HCT116 (cell line): ENCODE data around the gene FBXL15. TPM values are rescaled to one million over a fixed set of nuclear protein-coding genes. Genes with fewer than 3 reads are reported as not detected.
A peak's percentile ranks its signal among the peaks of the same experiment; 100 is the strongest.

ENCODE experiments used
- ATAC-seq: fragments of 200-7000 bp; cut with Tn5 transposase; 2 replicates; pipeline ENCODE4 v1.9.1; 2020; ENCODE audit warnings: mild to moderate bottlenecking, moderate library complexity
- BruUV-seq: library from RNA; stranded (reverse); fragments of 400-500 nt; replicated peaks from 2 replicates; lab custom pipeline; 2021; lab: Mats Ljungman, UMichigan
- CTCF ChIA-PET: fragments of 300-600 bp; sonication (Branson Sonifier 250); formaldehyde crosslinking; loops from one replicate; lab custom pipeline; 2021; ENCODE audit warnings: antibody characterized with exemption; lab: Charles Lee
- POLR2A ChIA-PET: fragments of 300-600, 350-600 bp; sonication (Branson Sonifier 250); formaldehyde crosslinking; loops from one replicate; lab custom pipeline; 2021; ENCODE audit warnings: antibody characterized with exemption; lab: Charles Lee
- RAD21 ChIA-PET, 2 experiments: fragments of 300-600 bp; sonication (Branson Sonifier 250); formaldehyde crosslinking; loops; one replicate each; lab custom pipeline; 2023; ENCODE audit warnings: low total read pairs in 2 of 2; ENCODE audit not compliant: uncharacterized antibody in 2 of 2, unreplicated experiment in 2 of 2, low non-redundant PET in 1 of 2; lab: Charles Lee
- DNase-seq: peaks from one replicate; pipeline ENCODE4 v3.0.0-alpha.2; 2010; ENCODE audit warnings: low read depth, low spot score
- H2AFZ ChIP-seq: fragments of 200-600 bp; shearing (Covaris generic), sonication (generic); 2 replicates; pipeline ENCODE4 v1.6.1; 2017; ENCODE audit warnings: low read depth, mixed run types, mixed read lengths, antibody characterized with exemption, low read length; ENCODE audit not compliant: poor library complexity, severe bottlenecking
- H3K27ac ChIP-seq: 2 replicates; pipeline ENCODE4 v1.5.1; 2012; ENCODE audit warnings: low read depth, low read length
- H3K27me3 ChIP-seq: fragments of 200-600 bp; sonication (generic); 2 replicates; pipeline ENCODE4 v1.6.1; 2016; ENCODE audit warnings: mixed run types, low read length, mixed read lengths; ENCODE audit not compliant: insufficient read depth
- H3K36me3 ChIP-seq, 2 experiments: fragments of 200-500 bp in 1 of 2; fragments of 200-600 bp in 1 of 2; sonication (Bioruptor generic) in 1 of 2; sonication (generic) in 1 of 2; 2 replicates each; pipeline versions ENCODE4 v1.5.1 to v1.6.1; 2014 to 2016; ENCODE audit warnings: low read length in 2 of 2, inconsistent platforms in 1 of 2, mixed read lengths in 1 of 2, mixed run types in 1 of 2; ENCODE audit not compliant: insufficient read depth in 2 of 2, control insufficient read depth in 1 of 2
- H3K4me1 ChIP-seq, 2 experiments: fragments of 200-600 bp in 1 of 2; sonication (generic) in 1 of 2; 2 replicates each; pipeline versions ENCODE4 v1.5.1 to v1.6.1; 2012 to 2017; ENCODE audit warnings: low read length in 2 of 2, inconsistent platforms in 1 of 2, mild to moderate bottlenecking in 1 of 2, mixed read lengths in 1 of 2, mixed run types in 1 of 2, moderate library complexity in 1 of 2; ENCODE audit not compliant: insufficient read depth in 2 of 2, control insufficient read depth in 1 of 2
- H3K4me2 ChIP-seq: fragments of 200-600 bp; sonication (generic); 2 replicates; pipeline ENCODE4 v1.6.1; 2017; ENCODE audit warnings: mixed run types, low read length, mixed read lengths
- H3K4me3 ChIP-seq, 2 experiments: fragments of 200-600 bp in 1 of 2; sonication (generic) in 1 of 2; replicated peaks in 1 of 2; 2 replicates each; pipeline ENCODE4 v1.5.1; 2011 to 2016; ENCODE audit warnings: low read length in 2 of 2, control low read depth in 1 of 2, low read depth in 1 of 2, mild to moderate bottlenecking in 1 of 2, mixed read lengths in 1 of 2, mixed run types in 1 of 2
- H3K79me2 ChIP-seq: fragments of 200-600 bp; sonication (generic); 2 replicates; pipeline ENCODE4 v1.6.1; 2017; ENCODE audit warnings: mild to moderate bottlenecking, mixed run types, low read length, moderate library complexity, mixed read lengths; ENCODE audit not compliant: insufficient read depth
- H3K9ac ChIP-seq: fragments of 200-600 bp; sonication (generic); 2 replicates; pipeline ENCODE4 v1.6.1; 2016; ENCODE audit warnings: low read length, mixed read lengths
- H3K9me2 ChIP-seq: fragments of 200-600 bp; sonication (generic), shearing (Covaris generic); 2 replicates; pipeline ENCODE4 v1.6.1; 2017; ENCODE audit warnings: mixed run types, mild to moderate bottlenecking, moderate library complexity; ENCODE audit not compliant: insufficient read depth
- H3K9me3 ChIP-seq, 2 experiments: fragments of 200-500 bp in 1 of 2; fragments of 200-600 bp in 1 of 2; sonication (Bioruptor generic) in 1 of 2; sonication (generic) in 1 of 2; 2 replicates each; pipeline ENCODE4 v1.6.1; 2014 to 2017; ENCODE audit warnings: low read length in 2 of 2, mixed read lengths in 2 of 2, inconsistent platforms in 1 of 2, low read depth in 1 of 2, mild to moderate bottlenecking in 1 of 2, mixed run types in 1 of 2, moderate library complexity in 1 of 2; ENCODE audit not compliant: control insufficient read depth in 1 of 2, insufficient read depth in 1 of 2
- H4K20me1 ChIP-seq: fragments of 200-600 bp; sonication (generic), shearing (Covaris generic); 2 replicates; pipeline ENCODE4 v1.6.1; 2017; ENCODE audit warnings: mixed run types, mild to moderate bottlenecking, moderate library complexity; ENCODE audit not compliant: insufficient read depth
- CBX3 ChIP-seq: IDR thresholded peaks from 2 replicates; pipeline ENCODE4 v1.6.1; 2012; ENCODE audit warnings: low read depth
- CTCF ChIP-seq, 3 experiments: fragments of 200-600 bp in 1 of 3; sonication (generic) in 1 of 3; IDR thresholded peaks in 2 of 3; conservative IDR thresholded peaks in 1 of 3; 2 replicates each; pipeline ENCODE4 v1.5.1; 2012 to 2017; ENCODE audit warnings: low read depth in 2 of 3, low read length in 2 of 3, antibody characterized with exemption in 1 of 3, borderline replicate concordance in 1 of 3, control low read depth in 1 of 3, mild to moderate bottlenecking in 1 of 3, mixed read lengths in 1 of 3, mixed run types in 1 of 3, moderate library complexity in 1 of 3; ENCODE audit not compliant: insufficient read depth in 1 of 3
- RAD21 ChIP-seq: IDR thresholded peaks from 2 replicates; pipeline ENCODE4 v1.6.1; 2012; ENCODE audit warnings: low read depth, mild to moderate bottlenecking
- SRF ChIP-seq: IDR thresholded peaks from 2 replicates; pipeline ENCODE4 v1.6.1; 2012; ENCODE audit warnings: low read depth
- TCF7L2 ChIP-seq: IDR thresholded peaks from 2 replicates; pipeline ENCODE4 v1.7.0; 2011; ENCODE audit warnings: borderline replicate concordance, inconsistent platforms; ENCODE audit not compliant: insufficient read depth, insufficient read length; ENCODE audit errors: extremely low read depth
- ZBTB33 ChIP-seq: IDR thresholded peaks from 2 replicates; pipeline ENCODE4 v1.6.1; 2011; ENCODE audit warnings: mild to moderate bottlenecking, low read length, moderate library complexity; ENCODE audit not compliant: insufficient replicate concordance; ENCODE audit errors: extremely low read depth
- intact Hi-C: fragments of 100-400 bp; cut with micrococcal nuclease; formaldehyde crosslinking; loops from 2 replicates; pipeline ENCODE4 v1.10.0; 2022
- total RNA-seq: library from RNA; stranded (reverse); gene quantifications from one replicate; pipeline ENCODE4 v1.2.1, GENCODE V29; 2021; ENCODE audit not compliant: unreplicated experiment

FBXL15 gene
- total RNA-seq, 1 experiment from 2014 or later = 21.1 TPM

GRCh38 chr10:102375250-102375649 is 45.4 kb upstream of the FBXL15 start:
- ChIA-PET RAD21 (no interaction called here), CTCF (interaction anchor here (1.2 to 2.6 kb wide), 2 partner anchors 9 to 23 kb away, joined by 3 to 8 read pairs; no protein-coding TSS in a partner anchor), POLR2A (no interaction called here)
- Histone ChIP-seq H3K4me3 (no peak overlapping the region), H3K9me3 (peaks cover 0 to 6% of the 10 kb centered on the region in 2 experiments; a peak in 1 of 4 replicates), H3K36me3 (peaks cover 54 to 60% of the 10 kb centered on the region in 2 experiments), H3K9me2 (no peaks in the 10 kb centered on the region), H2AFZ (no peak overlapping the region), H3K9ac (no peak overlapping the region), H3K4me2 (no peak overlapping the region), H4K20me1 (no peaks in the 10 kb centered on the region), H3K79me2 (no peaks in the 10 kb centered on the region), H3K4me1 (no peaks in the 10 kb centered on the region), H3K27ac (no peak overlapping the region; the same call in 1 of the 2 replicates), H3K27me3 (no peaks in the 10 kb centered on the region)
- DNase-seq (no peak), ATAC-seq (peak; percentile 71)
- intact Hi-C loops = no loop called here
- no TSS peak for BruUV-seq
- no peak for TF ChIP-seq TCF7L2
- peak; percentile 34; the same call in 1 of the 2 replicates for TF ChIP-seq RAD21
- no peak for TF ChIP-seq CBX3
- TF ChIP-seq CTCF (IDR thresholded peaks at IDR 0.05 in 2 of 3, conservative IDR thresholded peaks at IDR 0.05 in 1 of 3; ENCODE audit: borderline replicate concordance in 1 of 3, insufficient read depth in 1 of 3, low read depth in 2 of 3, low read length in 2 of 3) = peak; percentile 23 to 44 (median 40); a peak in 4 of 6 replicates

GRCh38 chr10:102375867-102376266 is 44.8 kb upstream of the FBXL15 start:
- Histone ChIP-seq H4K20me1 (no peaks in the 10 kb centered on the region), H3K27ac (no peak overlapping the region), H3K36me3 (peaks cover 50 to 56% of the 10 kb centered on the region in 2 experiments), H3K79me2 (no peaks in the 10 kb centered on the region), H3K9me3 (peaks cover 0 to 2% of the 10 kb centered on the region in 2 experiments; a peak in 1 of 4 replicates), H2AFZ (no peak overlapping the region)
- RAD21 ChIA-PET = no interaction called here
- BruUV-seq = no TSS peak
- TF ChIP-seq ZBTB33 (no peak), SRF (0 out of 2 replicates have a peak, but pooled peaks have one; percentile 46)
- TF ChIP-seq, all 23 proteins: peak for 1
- DNase-seq (no peak), ATAC-seq (peak; percentile 64)
- ChIA-PET POLR2A (no interaction called here), CTCF (interaction anchor here (1.2 to 2.6 kb wide), 2 partner anchors 8 to 23 kb away, joined by 3 to 8 read pairs; no protein-coding TSS in a partner anchor)
- intact Hi-C loops = no loop called here
- Histone ChIP-seq H3K27me3 (no peaks in the 10 kb centered on the region), H3K4me2 (no peak overlapping the region), H3K4me1 (no peaks in the 10 kb centered on the region), H3K9me2 (no peaks in the 10 kb centered on the region), H3K4me3 (no peak overlapping the region), H3K9ac (no peak overlapping the region)
